HepG2 (cell line): ENCODE measurements around the gene XPR1. TPM values are rescaled to one million over a fixed set of nuclear protein-coding genes. Genes with fewer than 3 reads are reported as not detected.

ENCODE experiments used
- ELF3 ChIP-seq: IDR thresholded peaks from 2 replicates; pipeline ENCODE4 v1.6.1; 2016; ENCODE audit warnings: missing genetic modification reagents, missing compliant biosample characterization
- HNF4A ChIP-seq: sonication (generic); formaldehyde crosslinking; IDR thresholded peaks from 2 replicates; pipeline ENCODE4 v1.4.0; 2020; ENCODE audit warnings: missing genetic modification reagents
- MYPOP ChIP-seq: sonication (generic); formaldehyde crosslinking; IDR thresholded peaks from 2 replicates; pipeline ENCODE4 v1.8.1; 2023; ENCODE audit warnings: mild to moderate bottlenecking, moderate library complexity, missing genetic modification reagents
- SMYD3 ChIP-seq: sonication (generic); formaldehyde crosslinking; IDR thresholded peaks from 2 replicates; pipeline ENCODE4 v1.8.1; 2023; ENCODE audit warnings: mild to moderate bottlenecking, missing genetic modification reagents
- TAF15 ChIP-seq: fragments of 200-400 bp; formaldehyde crosslinking; IDR thresholded peaks from one replicate; pipeline ENCODE4 v1.6.1; 2018; ENCODE audit warnings: mild to moderate bottlenecking, low read depth, low read length; ENCODE audit not compliant: poor library complexity, severe bottlenecking
- ZNF207 ChIP-seq: fragments of 450-650 bp; IDR thresholded peaks from 2 replicates; pipeline ENCODE4 v1.6.1; 2016; ENCODE audit warnings: antibody characterized with exemption, borderline replicate concordance
- ZNF251 ChIP-seq: sonication (generic); formaldehyde crosslinking; IDR thresholded peaks from 2 replicates; pipeline ENCODE4 v1.9.0; 2021; ENCODE audit warnings: mild to moderate bottlenecking, missing genetic modification reagents
- ZNF337 ChIP-seq: sonication (generic); formaldehyde crosslinking; IDR thresholded peaks from 2 replicates; pipeline ENCODE4 v1.5.1; 2020; ENCODE audit warnings: missing genetic modification reagents, low read depth, mild to moderate bottlenecking, borderline replicate concordance
- ZNF33A ChIP-seq: sonication (generic); formaldehyde crosslinking; IDR thresholded peaks from 2 replicates; pipeline ENCODE4 v1.5.1; 2020; ENCODE audit warnings: missing genetic modification reagents, mild to moderate bottlenecking, moderate library complexity, borderline replicate concordance
- ZNF710 ChIP-seq: sonication (generic); formaldehyde crosslinking; IDR thresholded peaks from 2 replicates; pipeline ENCODE4 v1.5.0; 2020; ENCODE audit warnings: mild to moderate bottlenecking, missing genetic modification reagents, borderline replicate concordance
- ZZZ3 ChIP-seq: sonication (generic); formaldehyde crosslinking; IDR thresholded peaks from 2 replicates; pipeline ENCODE4 v1.4.0; 2020; ENCODE audit warnings: missing genetic modification reagents, mild to moderate bottlenecking, borderline replicate concordance
- polyA plus RNA-seq, 8 experiments: library from polyadenylated mRNA; depleted of rRNA in 3 of 8; stranded (reverse) in 7 of 8; unstranded in 1 of 8; fragments of >200 nt; fragmentation: Illumina TruSeq in 4 of 8; extraction: Trizol in 4 of 8; gene quantifications; 2 replicates each; pipeline versions ENCODE4 v1.2.1 to v1.2.3, GENCODE V29; 2011 to 2016; ENCODE audit warnings: low read depth in 4 of 8, missing spikeins in 1 of 8, mixed read lengths in 1 of 8; ENCODE audit not compliant: insufficient read depth in 1 of 8
- total RNA-seq, 5 experiments: library from RNA; depleted of rRNA; stranded (reverse); fragments of >200 nt; fragmentation: Illumina TruSeq; extraction: Trizol; gene quantifications; 2 replicates each; pipeline ENCODE4 v1.2.3, GENCODE V29; 2016; ENCODE audit warnings: low read depth in 1 of 5
- TF ChIP-seq, protein P1 (sequence below): sonication (generic); formaldehyde crosslinking; IDR thresholded peaks from 2 replicates; pipeline ENCODE4 v1.5.0; 2020; ENCODE audit warnings: mild to moderate bottlenecking, missing genetic modification reagents, borderline replicate concordance
- TF ChIP-seq, protein P2 (sequence below): sonication (generic); formaldehyde crosslinking; conservative IDR thresholded peaks from 2 replicates; pipeline ENCODE4 v1.8.0; 2022; ENCODE audit warnings: missing genetic modification reagents

Gene XPR1
- total and polyA plus RNA-seq, 2 of the 13 experiments (the other 11 are each of a cell fraction or from before 2014, with no cell fraction given), result 22.3 to 23.6 TPM

- TF ChIP-seq, protein P1, sequence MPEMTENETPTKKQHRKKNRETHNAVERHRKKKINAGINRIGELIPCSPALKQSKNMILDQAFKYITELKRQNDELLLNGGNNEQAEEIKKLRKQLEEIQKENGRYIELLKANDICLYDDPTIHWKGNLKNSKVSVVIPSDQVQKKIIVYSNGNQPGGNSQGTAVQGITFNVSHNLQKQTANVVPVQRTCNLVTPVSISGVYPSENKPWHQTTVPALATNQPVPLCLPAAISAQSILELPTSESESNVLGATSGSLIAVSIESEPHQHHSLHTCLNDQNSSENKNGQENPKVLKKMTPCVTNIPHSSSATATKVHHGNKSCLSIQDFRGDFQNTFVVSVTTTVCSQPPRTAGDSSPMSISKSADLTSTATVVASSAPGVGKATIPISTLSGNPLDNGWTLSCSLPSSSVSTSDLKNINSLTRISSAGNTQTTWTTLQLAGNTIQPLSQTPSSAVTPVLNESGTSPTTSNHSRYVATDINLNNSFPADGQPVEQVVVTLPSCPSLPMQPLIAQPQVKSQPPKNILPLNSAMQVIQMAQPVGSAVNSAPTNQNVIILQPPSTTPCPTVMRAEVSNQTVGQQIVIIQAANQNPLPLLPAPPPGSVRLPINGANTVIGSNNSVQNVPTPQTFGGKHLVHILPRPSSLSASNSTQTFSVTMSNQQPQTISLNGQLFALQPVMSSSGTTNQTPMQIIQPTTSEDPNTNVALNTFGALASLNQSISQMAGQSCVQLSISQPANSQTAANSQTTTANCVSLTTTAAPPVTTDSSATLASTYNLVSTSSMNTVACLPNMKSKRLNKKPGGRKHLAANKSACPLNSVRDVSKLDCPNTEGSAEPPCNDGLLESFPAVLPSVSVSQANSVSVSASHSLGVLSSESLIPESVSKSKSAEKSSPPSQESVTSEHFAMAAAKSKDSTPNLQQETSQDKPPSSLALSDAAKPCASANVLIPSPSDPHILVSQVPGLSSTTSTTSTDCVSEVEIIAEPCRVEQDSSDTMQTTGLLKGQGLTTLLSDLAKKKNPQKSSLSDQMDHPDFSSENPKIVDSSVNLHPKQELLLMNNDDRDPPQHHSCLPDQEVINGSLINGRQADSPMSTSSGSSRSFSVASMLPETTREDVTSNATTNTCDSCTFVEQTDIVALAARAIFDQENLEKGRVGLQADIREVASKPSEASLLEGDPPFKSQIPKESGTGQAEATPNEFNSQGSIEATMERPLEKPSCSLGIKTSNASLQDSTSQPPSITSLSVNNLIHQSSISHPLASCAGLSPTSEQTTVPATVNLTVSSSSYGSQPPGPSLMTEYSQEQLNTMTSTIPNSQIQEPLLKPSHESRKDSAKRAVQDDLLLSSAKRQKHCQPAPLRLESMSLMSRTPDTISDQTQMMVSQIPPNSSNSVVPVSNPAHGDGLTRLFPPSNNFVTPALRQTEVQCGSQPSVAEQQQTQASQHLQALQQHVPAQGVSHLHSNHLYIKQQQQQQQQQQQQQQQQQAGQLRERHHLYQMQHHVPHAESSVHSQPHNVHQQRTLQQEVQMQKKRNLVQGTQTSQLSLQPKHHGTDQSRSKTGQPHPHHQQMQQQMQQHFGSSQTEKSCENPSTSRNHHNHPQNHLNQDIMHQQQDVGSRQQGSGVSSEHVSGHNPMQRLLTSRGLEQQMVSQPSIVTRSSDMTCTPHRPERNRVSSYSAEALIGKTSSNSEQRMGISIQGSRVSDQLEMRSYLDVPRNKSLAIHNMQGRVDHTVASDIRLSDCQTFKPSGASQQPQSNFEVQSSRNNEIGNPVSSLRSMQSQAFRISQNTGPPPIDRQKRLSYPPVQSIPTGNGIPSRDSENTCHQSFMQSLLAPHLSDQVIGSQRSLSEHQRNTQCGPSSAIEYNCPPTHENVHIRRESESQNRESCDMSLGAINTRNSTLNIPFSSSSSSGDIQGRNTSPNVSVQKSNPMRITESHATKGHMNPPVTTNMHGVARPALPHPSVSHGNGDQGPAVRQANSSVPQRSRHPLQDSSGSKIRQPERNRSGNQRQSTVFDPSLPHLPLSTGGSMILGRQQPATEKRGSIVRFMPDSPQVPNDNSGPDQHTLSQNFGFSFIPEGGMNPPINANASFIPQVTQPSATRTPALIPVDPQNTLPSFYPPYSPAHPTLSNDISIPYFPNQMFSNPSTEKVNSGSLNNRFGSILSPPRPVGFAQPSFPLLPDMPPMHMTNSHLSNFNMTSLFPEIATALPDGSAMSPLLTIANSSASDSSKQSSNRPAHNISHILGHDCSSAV (CRISPR knock-in tag), result no peak
- TF ChIP-seq ZZZ3 (CRISPR knock-in tag) (no peak; the same call in 1 of the 2 replicates), ZNF337 (no peak), ELF3 (peak; percentile 98), ZNF33A (CRISPR knock-in tag) (no peak), ZNF251 (CRISPR knock-in tag) (no peak), ZNF207 (no peak), MYPOP (CRISPR knock-in tag) (no peak), TAF15 (no peak), ZNF710 (CRISPR knock-in tag) (peak; percentile 77; the same call in 1 of the 2 replicates), HNF4A (peak; percentile 89), SMYD3 (CRISPR knock-in tag) (no peak)
- TF ChIP-seq, protein P2, sequence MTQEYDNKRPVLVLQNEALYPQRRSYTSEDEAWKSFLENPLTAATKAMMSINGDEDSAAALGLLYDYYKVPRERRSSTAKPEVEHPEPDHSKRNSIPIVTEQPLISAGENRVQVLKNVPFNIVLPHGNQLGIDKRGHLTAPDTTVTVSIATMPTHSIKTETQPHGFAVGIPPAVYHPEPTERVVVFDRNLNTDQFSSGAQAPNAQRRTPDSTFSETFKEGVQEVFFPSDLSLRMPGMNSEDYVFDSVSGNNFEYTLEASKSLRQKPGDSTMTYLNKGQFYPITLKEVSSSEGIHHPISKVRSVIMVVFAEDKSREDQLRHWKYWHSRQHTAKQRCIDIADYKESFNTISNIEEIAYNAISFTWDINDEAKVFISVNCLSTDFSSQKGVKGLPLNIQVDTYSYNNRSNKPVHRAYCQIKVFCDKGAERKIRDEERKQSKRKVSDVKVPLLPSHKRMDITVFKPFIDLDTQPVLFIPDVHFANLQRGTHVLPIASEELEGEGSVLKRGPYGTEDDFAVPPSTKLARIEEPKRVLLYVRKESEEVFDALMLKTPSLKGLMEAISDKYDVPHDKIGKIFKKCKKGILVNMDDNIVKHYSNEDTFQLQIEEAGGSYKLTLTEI, result no peak
These were observed 293.7 kb downstream of the XPR1 start (continued) for GRCh38 chr1:180925471-180926051.
